Left lung (tissue), 10 donors: Measurements from ENCODE around the gene RHOBTB1. TPM values are rescaled to one million over a fixed set of nuclear protein-coding genes. Genes with fewer than 3 reads are reported as not detected.

Source experiments
- ATAC-seq: fragments of 200-7000 bp; cut with Tn5 transposase; one replicate; pipeline ENCODE4 v1.9.1; 2020; ENCODE audit warnings: moderate library complexity
- DNase-seq, 4 donors: peaks; one replicate each; pipeline ENCODE4 v3.0.0-alpha.2; 2013 to 2020
- H3K27ac ChIP-seq, 2 donors: fragments of 200-600 bp; sonication (generic) in 1 of 2; one replicate each; pipeline versions ENCODE4 v1.5.0 to v1.8.0; 2020 to 2021
- H3K27me3 ChIP-seq, 2 donors: fragments of 200-600 bp; sonication (generic) in 1 of 2; one replicate each; pipeline versions ENCODE4 v1.5.0 to v1.8.0; 2020 to 2021
- H3K36me3 ChIP-seq, 2 donors: fragments of 200-600 bp; sonication (generic) in 1 of 2; one replicate each; pipeline versions ENCODE4 v1.5.0 to v1.8.0; 2020 to 2021
- H3K4me1 ChIP-seq, 2 donors: fragments of 200-600 bp; one replicate each; pipeline ENCODE4 v1.8.0; 2021
- H3K4me3 ChIP-seq, 2 donors: fragments of 200-600 bp; sonication (generic) in 1 of 2; one replicate each; pipeline versions ENCODE4 v1.5.0 to v1.8.0; 2020 to 2021; ENCODE audit warnings: mild to moderate bottlenecking in 1 of 2
- H3K9me3 ChIP-seq, 2 donors: fragments of 200-600 bp; sonication (generic) in 1 of 2; one replicate each; pipeline versions ENCODE4 v1.5.0 to v1.8.0; 2020 to 2021
- intact Hi-C, 2 donors: fragments of 100-400 bp; cut with DNase I; formaldehyde crosslinking; loops; one replicate each; pipeline versions ENCODE4 v1.11.2 to v1.14.2; 2022
- polyA plus RNA-seq, 6 donors: library from polyadenylated mRNA; unstranded; fragments of 120-200 nt; gene quantifications; one replicate each; pipeline ENCODE4 v1.2.1, GENCODE V29; 2013; ENCODE audit not compliant: insufficient read length in 6 of 6
- total RNA-seq, 2 donors: library from RNA; stranded (reverse); fragmentation: NEBNext Ultra II Directional; extraction: Animal tissue kit (Norgen Biotek cat#: 25700); gene quantifications; one replicate each; pipeline ENCODE4 v1.2.1, GENCODE V29; 2021
- TF ChIP-seq, protein P1 (sequence below), 2 donors: fragments of 200-600 bp; sonication (generic) in 1 of 2; IDR thresholded peaks; one replicate each; pipeline versions ENCODE4 v1.5.0 to v1.8.0; 2021; ENCODE audit warnings: antibody characterized with exemption in 2 of 2
- donor health status: DM: no; HTN: yes; CAD: no.
- donor health status: DM: no; HTN: no; CAD: no.

Gene RHOBTB1
- total and polyA plus RNA-seq, 8 donors, result 13.1 to 55.9 (median 52.5) TPM

DNA sequence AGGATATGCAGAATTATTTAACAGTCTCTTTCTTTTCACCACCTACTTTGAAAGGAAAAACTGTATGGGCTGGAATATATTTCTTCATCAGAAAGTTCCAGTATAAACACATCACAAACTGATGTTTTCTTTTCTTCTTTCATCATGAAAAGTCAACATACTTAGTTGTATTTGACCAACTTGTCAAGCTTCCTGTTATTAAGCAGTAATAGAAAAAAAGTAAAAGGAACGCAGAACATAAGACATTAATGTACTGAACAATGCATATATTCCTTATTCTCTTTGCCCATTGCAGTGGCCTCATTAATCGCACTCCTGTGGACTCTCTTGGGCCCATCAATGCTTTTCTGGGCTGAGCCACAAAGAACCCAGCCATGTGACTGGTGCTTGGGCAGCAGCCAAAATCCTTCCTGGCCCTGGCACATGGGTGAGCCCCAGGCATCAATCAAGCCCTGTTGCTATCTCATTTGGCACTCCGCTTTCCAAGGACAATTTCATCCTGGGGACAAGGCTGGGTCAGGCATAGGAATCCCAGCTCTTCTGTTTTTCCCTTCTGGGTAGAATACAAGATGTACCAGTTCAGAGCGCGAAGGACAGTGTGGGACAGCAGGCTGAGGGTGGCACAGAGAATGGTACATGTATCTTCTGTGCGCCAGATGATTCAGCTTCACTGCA lies 42.3 kb downstream of the RHOBTB1 start:
- peaks cover 0 to 4% of the 10 kb centered on the region in 2 donors for H3K9me3 ChIP-seq
- peak; percentile 50 for ATAC-seq
- TF ChIP-seq, protein P1, sequence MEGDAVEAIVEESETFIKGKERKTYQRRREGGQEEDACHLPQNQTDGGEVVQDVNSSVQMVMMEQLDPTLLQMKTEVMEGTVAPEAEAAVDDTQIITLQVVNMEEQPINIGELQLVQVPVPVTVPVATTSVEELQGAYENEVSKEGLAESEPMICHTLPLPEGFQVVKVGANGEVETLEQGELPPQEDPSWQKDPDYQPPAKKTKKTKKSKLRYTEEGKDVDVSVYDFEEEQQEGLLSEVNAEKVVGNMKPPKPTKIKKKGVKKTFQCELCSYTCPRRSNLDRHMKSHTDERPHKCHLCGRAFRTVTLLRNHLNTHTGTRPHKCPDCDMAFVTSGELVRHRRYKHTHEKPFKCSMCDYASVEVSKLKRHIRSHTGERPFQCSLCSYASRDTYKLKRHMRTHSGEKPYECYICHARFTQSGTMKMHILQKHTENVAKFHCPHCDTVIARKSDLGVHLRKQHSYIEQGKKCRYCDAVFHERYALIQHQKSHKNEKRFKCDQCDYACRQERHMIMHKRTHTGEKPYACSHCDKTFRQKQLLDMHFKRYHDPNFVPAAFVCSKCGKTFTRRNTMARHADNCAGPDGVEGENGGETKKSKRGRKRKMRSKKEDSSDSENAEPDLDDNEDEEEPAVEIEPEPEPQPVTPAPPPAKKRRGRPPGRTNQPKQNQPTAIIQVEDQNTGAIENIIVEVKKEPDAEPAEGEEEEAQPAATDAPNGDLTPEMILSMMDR (IDR thresholded peaks at IDR 0.05), result no peak
- DNase-seq, result peak in 1 of 4 donors; percentile 61
- intact Hi-C loops, result no loop called here
- peaks cover 0 to 6% of the 10 kb centered on the region in 2 donors for H3K4me1 ChIP-seq
- no peak overlapping the region for H3K4me3 ChIP-seq
- H3K36me3 ChIP-seq, result no peaks in the 10 kb centered on the region
- peak overlapping the region in 1 of 2 donors; percentile 9 for H3K27ac ChIP-seq
- H3K27me3 ChIP-seq, result no peaks in the 10 kb centered on the region

DNA sequence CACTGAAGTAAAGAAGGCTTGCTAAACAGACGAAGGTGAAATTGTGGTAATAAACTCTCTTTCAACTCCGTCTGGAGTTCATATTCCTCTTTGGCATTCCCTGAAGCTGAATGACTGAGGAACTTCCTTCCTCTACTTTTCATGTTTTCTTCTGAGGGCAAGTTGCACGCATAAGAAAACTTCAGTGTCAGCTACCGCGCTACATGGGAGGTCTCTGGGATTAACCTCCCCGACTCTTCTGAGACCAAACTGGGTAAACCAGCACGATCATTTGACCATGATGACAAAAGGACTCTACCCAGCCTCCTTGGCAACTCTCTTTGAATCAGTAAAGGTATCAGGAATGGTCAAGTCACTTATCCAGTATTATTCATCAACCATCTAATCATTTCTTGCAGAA lies 44.7 kb downstream of the RHOBTB1 start:
- Histone ChIP-seq H3K9me3 (no peaks in the 10 kb centered on the region), H3K4me1 (peaks cover 0 to 6% of the 10 kb centered on the region in 2 donors), H3K27me3 (no peaks in the 10 kb centered on the region), H3K4me3 (no peak overlapping the region), H3K27ac (no peak overlapping the region), H3K36me3 (no peaks in the 10 kb centered on the region)
- ATAC-seq (no peak), DNase-seq (no peak)
- TF ChIP-seq, protein P1 (IDR thresholded peaks at IDR 0.05), result no peak
- intact Hi-C loops, result no loop called here

DNA sequence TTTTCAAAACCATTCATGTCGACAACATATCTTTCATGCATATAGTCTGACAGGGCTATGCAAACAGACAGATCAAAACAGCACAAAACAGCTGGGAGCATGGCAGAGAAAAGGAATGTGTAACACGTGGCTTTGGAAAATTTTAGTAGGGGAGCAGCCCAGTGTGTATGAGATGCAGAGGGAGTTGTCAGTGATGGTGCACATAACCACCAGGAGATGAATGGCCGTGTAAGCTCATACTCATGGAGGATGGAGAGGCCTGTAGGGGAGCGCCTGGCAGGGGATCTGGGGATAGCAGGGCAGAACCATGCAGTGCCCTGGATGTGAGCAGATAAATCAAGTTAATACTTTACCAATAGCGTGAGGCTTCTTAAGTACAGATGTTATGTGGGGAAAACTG lies 45.7 kb downstream of the RHOBTB1 start:
- TF ChIP-seq, protein P1 (IDR thresholded peaks at IDR 0.05), result no peak
- no peaks in the 10 kb centered on the region for H3K27me3 ChIP-seq
- DNase-seq, result no peak
- no peaks in the 10 kb centered on the region for H3K9me3 ChIP-seq
- H3K27ac ChIP-seq, result no peak overlapping the region
- H3K4me1 ChIP-seq, result peaks cover 0 to 6% of the 10 kb centered on the region in 2 donors
- intact Hi-C loops, result no loop called here
- ATAC-seq, result no peak
- H3K36me3 ChIP-seq, result no peaks in the 10 kb centered on the region
- H3K4me3 ChIP-seq, result no peak overlapping the region

- Histone ChIP-seq H3K27me3 (no peaks in the 10 kb centered on the region), H3K4me1 (peaks cover 0 to 6% of the 10 kb centered on the region in 2 donors), H3K4me3 (no peak overlapping the region), H3K9me3 (no peaks in the 10 kb centered on the region), H3K36me3 (no peaks in the 10 kb centered on the region), H3K27ac (peak overlapping the region in 1 of 2 donors; percentile 21)
- intact Hi-C loops, result no loop called here
- DNase-seq, result no peak
- TF ChIP-seq, protein P1 (IDR thresholded peaks at IDR 0.05), result no peak
- ATAC-seq, result no peak
Measured at GRCh38 chr10:60896810-60897209, 47.2 kb downstream of the RHOBTB1 start.

DNA sequence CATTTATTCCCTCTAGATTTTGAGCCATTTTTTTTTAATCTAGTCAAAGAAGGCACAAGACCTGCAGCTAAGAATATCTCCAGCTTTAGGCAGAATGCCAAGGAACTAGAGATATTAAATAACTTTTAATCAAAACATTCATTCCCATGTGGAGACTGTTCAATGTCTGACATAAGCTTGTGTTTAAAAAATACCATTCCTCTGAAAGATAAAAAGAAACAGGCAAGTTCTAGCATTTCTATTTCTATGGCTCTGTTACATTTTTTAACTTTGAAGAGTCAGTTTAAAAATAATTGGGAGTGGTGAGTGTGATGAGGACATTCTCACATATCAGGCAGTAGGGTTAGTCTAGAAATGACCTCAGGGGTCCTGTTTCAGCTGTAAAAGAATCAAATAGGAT lies 48.0 kb downstream of the RHOBTB1 start:
- DNase-seq, result no peak
- no peaks in the 10 kb centered on the region for H3K36me3 ChIP-seq
- intact Hi-C loops, result no loop called here
- no peaks in the 10 kb centered on the region for H3K9me3 ChIP-seq
- H3K4me1 ChIP-seq, result peaks cover 0 to 6% of the 10 kb centered on the region in 2 donors
- TF ChIP-seq, protein P1 (IDR thresholded peaks at IDR 0.05), result no peak
- no peak for ATAC-seq
- no peak overlapping the region for H3K4me3 ChIP-seq
- peak overlapping the region in 1 of 2 donors; percentile 21 for H3K27ac ChIP-seq
- H3K27me3 ChIP-seq, result no peaks in the 10 kb centered on the region
